OCI-LY7 (cell line): Measurements from ENCODE around the gene ANO2. TPM values are rescaled to one million over a fixed set of nuclear protein-coding genes. Genes with fewer than 3 reads are reported as not detected.

ENCODE experiments used
- BruUV-seq: library from RNA; stranded (reverse); fragments of 400-500 nt; replicated peaks from 2 replicates; lab custom pipeline; 2021; lab: Mats Ljungman, UMichigan
- CTCF ChIA-PET: fragments of 300-600 bp; sonication (Branson Sonifier 250); formaldehyde crosslinking; loops from one replicate; lab custom pipeline; 2022; ENCODE audit warnings: antibody characterized with exemption; ENCODE audit not compliant: unreplicated experiment; lab: Charles Lee
- POLR2A ChIA-PET: fragments of 300-600 bp; sonication (Branson Sonifier 250); formaldehyde crosslinking; loops from one replicate; lab custom pipeline; 2022; ENCODE audit warnings: antibody characterized with exemption; lab: Charles Lee
- DNase-seq: peaks from one replicate; pipeline ENCODE4 v3.0.0-alpha.2; 2015; ENCODE audit warnings: low spot score
- H2AFZ ChIP-seq: fragments of 200-600 bp; sonication (generic), shearing (Covaris generic); 2 replicates; pipeline ENCODE4 v1.6.1; 2014; ENCODE audit warnings: mild to moderate bottlenecking, antibody characterized with exemption, low read length, moderate library complexity
- H3K27ac ChIP-seq: fragments of 200-600 bp; sonication (generic); 2 replicates; pipeline ENCODE4 v1.5.1; 2014; ENCODE audit warnings: mixed run types, low read depth, mild to moderate bottlenecking, moderate library complexity, low read length, inconsistent platforms; ENCODE audit not compliant: poor library complexity, severe bottlenecking
- H3K36me3 ChIP-seq: fragments of 200-600 bp; sonication (generic); 2 replicates; pipeline ENCODE4 v1.6.1; 2014; ENCODE audit warnings: mild to moderate bottlenecking, antibody characterized with exemption, low read length, moderate library complexity, mixed read lengths; ENCODE audit not compliant: insufficient read depth
- H3K4me1 ChIP-seq: fragments of 200-600 bp; sonication (generic); 2 replicates; pipeline ENCODE4 v1.5.1; 2014; ENCODE audit warnings: mild to moderate bottlenecking, low read length; ENCODE audit not compliant: insufficient read depth, poor library complexity, severe bottlenecking
- H3K4me2 ChIP-seq: fragments of 200-600 bp; sonication (generic); 2 replicates; pipeline ENCODE4 v1.6.1; 2014; ENCODE audit warnings: mild to moderate bottlenecking, low read length
- H3K4me3 ChIP-seq: fragments of 200-600 bp; sonication (generic); 2 replicates; pipeline ENCODE4 v1.5.1; 2014; ENCODE audit warnings: mild to moderate bottlenecking, low read depth, low read length; ENCODE audit not compliant: poor library complexity, severe bottlenecking
- H3K79me2 ChIP-seq: fragments of 200-600 bp; sonication (generic); 2 replicates; pipeline ENCODE4 v1.6.1; 2016; ENCODE audit warnings: low read depth, mild to moderate bottlenecking, low read length, moderate library complexity, mixed read lengths; ENCODE audit not compliant: insufficient read depth
- H3K9me2 ChIP-seq: fragments of 200-600 bp; sonication (generic); 2 replicates; pipeline ENCODE4 v1.6.1; 2016; ENCODE audit warnings: mild to moderate bottlenecking, low read length, mixed read lengths; ENCODE audit not compliant: insufficient read depth
- H3K9me3 ChIP-seq: fragments of 200-600 bp; sonication (generic); 2 replicates; pipeline ENCODE4 v1.6.1; 2014; ENCODE audit warnings: mild to moderate bottlenecking, mixed run types, low read length, mixed read lengths
- H4K20me1 ChIP-seq: fragments of 200-600 bp; sonication (generic); 2 replicates; pipeline ENCODE4 v1.6.1; 2014; ENCODE audit warnings: mild to moderate bottlenecking, antibody characterized with exemption, low read length, moderate library complexity, mixed read lengths; ENCODE audit not compliant: insufficient read depth
- CTCF ChIP-seq: fragments of 200-600 bp; sonication (generic); conservative IDR thresholded peaks from 2 replicates; pipeline ENCODE4 v1.5.1; 2014; ENCODE audit warnings: mild to moderate bottlenecking, antibody characterized with exemption, low read length, moderate library complexity, mixed read lengths
- EZH2phosphoT487 ChIP-seq: fragments of 200-600 bp; sonication (generic); IDR thresholded peaks from 2 replicates; pipeline ENCODE4 v1.6.1; 2018; ENCODE audit warnings: low read depth, borderline replicate concordance, mild to moderate bottlenecking, mixed run types, antibody characterized with exemption, low read length, moderate library complexity, mixed read lengths
- intact Hi-C: fragments of 100-400 bp; cut with micrococcal nuclease; formaldehyde crosslinking; loops from one replicate; pipeline ENCODE4 v1.10.0; 2022; ENCODE audit not compliant: unreplicated experiment
- total RNA-seq, 2 experiments: library from RNA; depleted of rRNA in 1 of 2; stranded (reverse); fragments of >200 nt in 1 of 2; shearing (Covaris generic) in 1 of 2; gene quantifications; 2 replicates each; pipeline ENCODE4 v1.2.3, GENCODE V29; 2014 to 2022

The ANO2 gene
- total RNA-seq, 2 experiments from 2014 or later, result not detected

DNA sequence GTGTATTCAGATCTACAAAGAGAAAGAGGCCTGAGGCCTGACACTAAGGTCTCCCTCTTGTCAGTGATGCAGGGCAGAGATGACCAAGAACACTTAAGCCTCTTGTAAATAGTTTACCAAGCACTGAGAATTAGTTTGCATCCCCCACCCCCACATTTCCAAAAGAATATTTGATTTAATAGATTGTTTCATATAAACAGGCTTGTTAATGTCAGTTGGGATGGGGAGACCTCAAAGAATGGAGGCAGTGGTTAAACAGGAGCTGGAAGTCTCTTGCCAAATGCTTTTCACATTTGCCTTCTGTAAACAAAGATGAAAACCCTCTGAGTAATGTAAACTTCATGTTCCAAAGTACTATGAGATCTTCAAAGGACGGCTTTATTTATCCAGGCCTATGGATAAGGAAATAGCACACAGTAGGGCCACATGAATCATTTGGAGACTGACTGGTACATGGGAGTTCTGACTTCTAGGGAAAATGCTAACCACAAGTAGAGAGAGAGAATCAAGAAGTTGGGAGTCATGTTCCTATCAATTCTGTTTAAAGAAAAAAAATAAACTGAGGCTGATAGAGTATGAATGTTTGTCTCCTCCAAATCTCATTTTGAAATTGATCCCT is 234.7 kb downstream of the ANO2 start:
- Histone ChIP-seq H3K4me2 (no peak overlapping the region), H3K27ac (no peak overlapping the region), H4K20me1 (no peaks in the 10 kb centered on the region), H3K9me3 (no peaks in the 10 kb centered on the region), H3K9me2 (no peaks in the 10 kb centered on the region), H2AFZ (no peak overlapping the region), H3K4me3 (no peak overlapping the region), H3K79me2 (no peaks in the 10 kb centered on the region), H3K4me1 (no peaks in the 10 kb centered on the region), H3K36me3 (no peaks in the 10 kb centered on the region)
- no peak for TF ChIP-seq CTCF
- POLR2A ChIA-PET, result interaction anchor here (0.5 kb wide), 1 partner anchor 173 kb away, joined by 4 read pairs; no protein-coding TSS in a partner anchor
- intact Hi-C loops, result no loop called here
- no peak for DNase-seq
- BruUV-seq, result no TSS peak
- CTCF ChIA-PET, result no interaction called here

GRCh38 chr12:5708371-5708770 is 236.7 kb downstream of the ANO2 start:
- no peak overlapping the region for H2AFZ ChIP-seq
- no peak overlapping the region for H3K4me2 ChIP-seq
- H3K9me3 ChIP-seq, result no peaks in the 10 kb centered on the region
- H3K36me3 ChIP-seq, result no peaks in the 10 kb centered on the region
- no peaks in the 10 kb centered on the region for H3K9me2 ChIP-seq
- H3K4me1 ChIP-seq, result no peaks in the 10 kb centered on the region
- no TSS peak for BruUV-seq
- CTCF ChIA-PET, result no interaction called here
- H3K4me3 ChIP-seq, result no peak overlapping the region
- H3K27ac ChIP-seq, result no peak overlapping the region
- no peaks in the 10 kb centered on the region for H3K79me2 ChIP-seq
- no peaks in the 10 kb centered on the region for H4K20me1 ChIP-seq
- no peak for TF ChIP-seq EZH2phosphoT487
- no peak for TF ChIP-seq CTCF
- no peak for DNase-seq
- intact Hi-C loops, result no loop called here
- POLR2A ChIA-PET, result no interaction called here

- Histone ChIP-seq H3K4me3 (no peak overlapping the region), H4K20me1 (no peaks in the 10 kb centered on the region), H3K4me1 (no peaks in the 10 kb centered on the region), H3K36me3 (no peaks in the 10 kb centered on the region), H3K9me3 (no peaks in the 10 kb centered on the region), H2AFZ (no peak overlapping the region), H3K27ac (no peak overlapping the region), H3K4me2 (no peak overlapping the region), H3K79me2 (no peaks in the 10 kb centered on the region), H3K9me2 (no peaks in the 10 kb centered on the region)
- TF ChIP-seq EZH2phosphoT487 (no peak), CTCF (no peak)
- intact Hi-C loops, result no loop called here
- DNase-seq, result no peak
- no TSS peak for BruUV-seq
- CTCF ChIA-PET, result no interaction called here
- POLR2A ChIA-PET, result no interaction called here
These were observed 238.8 kb downstream of the ANO2 start for GRCh38 chr12:5706247-5706646.
